H9 (cell line): Measurements from ENCODE around the gene DDX1. TPM values are rescaled to one million over a fixed set of nuclear protein-coding genes. Genes with fewer than 3 reads are reported as not detected.

Source experiments
- DNase-seq: peaks from one replicate; pipeline ENCODE4 v3.0.0-alpha.2; 2017
- H2AFZ ChIP-seq: one replicate; pipeline ENCODE4 v1.6.1; 2013; ENCODE audit warnings: mild to moderate bottlenecking, low read length, control low read depth, moderate library complexity
- H2AK5ac ChIP-seq: 2 replicates; pipeline ENCODE4 v1.6.1; 2013; ENCODE audit warnings: low read length, control low read depth, mixed read lengths; ENCODE audit not compliant: insufficient read length
- H2BK120ac ChIP-seq: one replicate; pipeline ENCODE4 v1.6.1; 2013; ENCODE audit warnings: low read depth, mild to moderate bottlenecking, low read length, control low read depth, inconsistent platforms; ENCODE audit not compliant: poor library complexity, severe bottlenecking
- H2BK12ac ChIP-seq: 2 replicates; pipeline ENCODE4 v1.6.1; 2013; ENCODE audit warnings: low read length, control low read depth, mixed read lengths, low read depth; ENCODE audit not compliant: insufficient read length
- H2BK15ac ChIP-seq: 2 replicates; pipeline ENCODE4 v1.6.1; 2013; ENCODE audit warnings: low read depth, low read length, control low read depth
- H2BK20ac ChIP-seq: one replicate; pipeline ENCODE4 v1.6.1; 2013; ENCODE audit warnings: low read depth, mild to moderate bottlenecking, low read length, control low read depth, inconsistent platforms; ENCODE audit not compliant: poor library complexity, severe bottlenecking
- H2BK5ac ChIP-seq: 2 replicates; pipeline ENCODE4 v1.6.1; 2013; ENCODE audit warnings: low read length, control low read depth, mixed read lengths; ENCODE audit not compliant: insufficient read length
- H3K14ac ChIP-seq: 2 replicates; pipeline ENCODE4 v1.6.1; 2013; ENCODE audit warnings: low read length, control low read depth; ENCODE audit not compliant: insufficient read depth
- H3K18ac ChIP-seq: 2 replicates; pipeline ENCODE4 v1.6.1; 2013; ENCODE audit warnings: low read depth, mild to moderate bottlenecking, mixed read lengths, low read length, control low read depth; ENCODE audit not compliant: insufficient read length
- H3K23ac ChIP-seq: 2 replicates; pipeline ENCODE4 v1.6.1; 2013; ENCODE audit warnings: low read length, control low read depth, mixed read lengths, low read depth; ENCODE audit not compliant: insufficient read length
- H3K23me2 ChIP-seq: 2 replicates; pipeline ENCODE4 v1.6.1; 2013; ENCODE audit warnings: low read depth, mild to moderate bottlenecking, mixed read lengths, low read length, control low read depth; ENCODE audit not compliant: insufficient read length, poor library complexity, severe bottlenecking
- H3K27ac ChIP-seq: 2 replicates; pipeline ENCODE4 v1.5.1; 2013; ENCODE audit warnings: low read length, control low read depth, mixed read lengths, low read depth; ENCODE audit not compliant: insufficient read length
- H3K27me3 ChIP-seq: 2 replicates; pipeline ENCODE4 v1.6.1; 2013; ENCODE audit warnings: low read length, control low read depth, inconsistent platforms; ENCODE audit not compliant: insufficient read depth
- H3K4ac ChIP-seq: 2 replicates; pipeline ENCODE4 v1.6.1; 2013; ENCODE audit warnings: low read depth, mild to moderate bottlenecking, control low read depth, inconsistent platforms, low read length, moderate library complexity
- H3K4me1 ChIP-seq: 2 replicates; pipeline ENCODE4 v1.6.1; 2013; ENCODE audit warnings: low read length, control low read depth, inconsistent platforms; ENCODE audit not compliant: insufficient read depth
- H3K4me2 ChIP-seq: 2 replicates; pipeline ENCODE4 v1.6.1; 2013; ENCODE audit warnings: low read length, control low read depth, mixed read lengths; ENCODE audit not compliant: insufficient read length, insufficient read depth
- H3K56ac ChIP-seq: 2 replicates; pipeline ENCODE4 v1.6.1; 2013; ENCODE audit warnings: low read depth, mild to moderate bottlenecking, mixed read lengths, low read length, control low read depth; ENCODE audit not compliant: insufficient read length
- H3K79me1 ChIP-seq: 2 replicates; pipeline ENCODE4 v1.6.1; 2013; ENCODE audit warnings: low read depth, mild to moderate bottlenecking, moderate library complexity, low read length, control low read depth, inconsistent platforms; ENCODE audit not compliant: insufficient read depth, poor library complexity, severe bottlenecking
- H3K79me2 ChIP-seq: 2 replicates; pipeline ENCODE4 v1.6.1; 2013; ENCODE audit warnings: low read length, control low read depth, inconsistent platforms; ENCODE audit not compliant: insufficient read depth
- H3K9ac ChIP-seq: 2 replicates; pipeline ENCODE4 v1.6.1; 2013; ENCODE audit warnings: low read length, control low read depth, mixed read lengths; ENCODE audit not compliant: insufficient read length; ENCODE audit errors: extremely low read depth
- H3K9me3 ChIP-seq: one replicate; pipeline ENCODE4 v1.6.1; 2013; ENCODE audit warnings: low read depth, low read length, inconsistent platforms; ENCODE audit not compliant: control insufficient read depth
- H3T11ph ChIP-seq: one replicate; pipeline ENCODE4 v1.6.1; 2013; ENCODE audit warnings: mild to moderate bottlenecking, low read length, control low read depth, inconsistent platforms
- H4K20me1 ChIP-seq: one replicate; pipeline ENCODE4 v1.6.1; 2013; ENCODE audit not compliant: control insufficient read depth, insufficient read length, insufficient read depth
- H4K5ac ChIP-seq: 2 replicates; pipeline ENCODE4 v1.6.1; 2013; ENCODE audit warnings: low read depth, mild to moderate bottlenecking, mixed read lengths, low read length, control low read depth; ENCODE audit not compliant: insufficient read length
- H4K8ac ChIP-seq: replicated peaks from 2 replicates; pipeline ENCODE4 v1.6.1; 2013; ENCODE audit warnings: low read length, control low read depth, mixed read lengths, low read depth; ENCODE audit not compliant: insufficient read length
- H4K91ac ChIP-seq: 2 replicates; pipeline ENCODE4 v1.6.1; 2013; ENCODE audit warnings: low read depth, mild to moderate bottlenecking, moderate library complexity, mixed read lengths, low read length, control low read depth; ENCODE audit not compliant: insufficient read length
- H3K27ac Mint-ChIP-seq, 3 experiments: 2 replicates in 2 of 3; 3 replicates in 1 of 3; pipeline ENCODE4 v1.8.0; 2020 to 2021; ENCODE audit warnings: mixed read lengths in 3 of 3, mild to moderate bottlenecking in 1 of 3, moderate library complexity in 1 of 3
- H3K27me3 Mint-ChIP-seq: 2 replicates; pipeline ENCODE4 v1.8.0; 2021; ENCODE audit warnings: low read depth, mild to moderate bottlenecking, moderate library complexity, mixed read lengths
- H3K36me3 Mint-ChIP-seq, 3 experiments: 2 replicates in 2 of 3; 3 replicates in 1 of 3; pipeline ENCODE4 v1.8.0; 2020 to 2021; ENCODE audit warnings: low read depth in 3 of 3, mixed read lengths in 3 of 3; ENCODE audit not compliant: insufficient read depth in 1 of 3
- H3K4me1 Mint-ChIP-seq, 2 experiments: 2 replicates each; pipeline ENCODE4 v1.8.0; 2020; ENCODE audit warnings: mixed read lengths in 2 of 2
- H3K4me3 Mint-ChIP-seq, 2 experiments: 2 replicates in 1 of 2; 3 replicates in 1 of 2; pipeline ENCODE4 v1.8.0; 2020 to 2021; ENCODE audit warnings: mild to moderate bottlenecking in 2 of 2, mixed read lengths in 2 of 2, moderate library complexity in 1 of 2
- H3K9me3 Mint-ChIP-seq, 2 experiments: 2 replicates in 1 of 2; 3 replicates in 1 of 2; pipeline ENCODE4 v1.8.0; 2020; ENCODE audit warnings: mild to moderate bottlenecking in 2 of 2, mixed read lengths in 2 of 2, moderate library complexity in 1 of 2
- WGBS: extraction: QIAGEN DNeasy Blood & Tissue Kit; methylation state at CpG from one replicate; pipeline ENCODE4 v1.1.7; 2013; ENCODE audit warnings: missing lambda C conversion rate, low lambda C conversion rate, mixed read lengths; ENCODE audit not compliant: insufficient read length; ENCODE audit errors: extremely low coverage; 5-methylcytosine and 5-hydroxymethylcytosine counted together
- total RNA-seq: library from RNA; stranded (reverse); gene quantifications from 2 replicates; pipeline ENCODE4 v1.2.1, GENCODE V29; 2021
- TF ChIP-seq, protein P1 (sequence below): fragments of 200-600 bp; sonication (generic); conservative IDR thresholded peaks from 3 replicates; pipeline ENCODE4 v1.8.0; 2021; ENCODE audit warnings: antibody characterized with exemption, mild to moderate bottlenecking

The DDX1 gene
- total RNA-seq, 1 experiment from 2014 or later = 120 TPM

GRCh38 chr2:15645720-15646385 lies 54.2 kb downstream of the DDX1 start:
- Histone ChIP-seq H3K4ac (no peak overlapping the region), H4K5ac (no peak overlapping the region), H3K27me3 (no peaks in the 10 kb centered on the region), H3K79me2 (no peaks in the 10 kb centered on the region), H3K23me2 (no peaks in the 10 kb centered on the region), H3K9me3 (no peaks in the 10 kb centered on the region), H3K9ac (no peak overlapping the region), H2AFZ (no peak overlapping the region), H4K20me1 (no peaks in the 10 kb centered on the region), H2BK12ac (no peak overlapping the region), H2BK15ac (no peak overlapping the region), H3K4me2 (no peak overlapping the region), H2BK120ac (no peak overlapping the region), H3K23ac (no peak overlapping the region), H2BK20ac (no peak overlapping the region), H3K27ac (no peak overlapping the region), H4K91ac (no peak overlapping the region), H4K8ac (no peak overlapping the region), H3T11ph (no peak overlapping the region), H2AK5ac (no peak overlapping the region), H3K18ac (no peak overlapping the region), H2BK5ac (no peak overlapping the region), H3K4me1 (no peaks in the 10 kb centered on the region), H3K56ac (no peak overlapping the region), H3K14ac (no peak overlapping the region), H3K79me1 (no peaks in the 10 kb centered on the region)
- WGBS = no CpG with 5 or more reads among the region's 9 CpGs
- Mint-ChIP-seq H3K4me1 (peaks cover 0 to 4% of the 10 kb centered on the region in 2 experiments; a peak in 3 of 4 replicates), H3K27me3 (peaks cover 1% of the 10 kb centered on the region; the same call in 1 of the 2 replicates), H3K27ac (no peak overlapping the region), H3K36me3 (peaks cover 6 to 8% (median 8%) of the 10 kb centered on the region in 3 experiments), H3K9me3 (peaks cover 0 to 5% of the 10 kb centered on the region in 2 experiments; a peak in 2 of 5 replicates), H3K4me3 (no peak overlapping the region)
- no peak for DNase-seq
- TF ChIP-seq, protein P1, sequence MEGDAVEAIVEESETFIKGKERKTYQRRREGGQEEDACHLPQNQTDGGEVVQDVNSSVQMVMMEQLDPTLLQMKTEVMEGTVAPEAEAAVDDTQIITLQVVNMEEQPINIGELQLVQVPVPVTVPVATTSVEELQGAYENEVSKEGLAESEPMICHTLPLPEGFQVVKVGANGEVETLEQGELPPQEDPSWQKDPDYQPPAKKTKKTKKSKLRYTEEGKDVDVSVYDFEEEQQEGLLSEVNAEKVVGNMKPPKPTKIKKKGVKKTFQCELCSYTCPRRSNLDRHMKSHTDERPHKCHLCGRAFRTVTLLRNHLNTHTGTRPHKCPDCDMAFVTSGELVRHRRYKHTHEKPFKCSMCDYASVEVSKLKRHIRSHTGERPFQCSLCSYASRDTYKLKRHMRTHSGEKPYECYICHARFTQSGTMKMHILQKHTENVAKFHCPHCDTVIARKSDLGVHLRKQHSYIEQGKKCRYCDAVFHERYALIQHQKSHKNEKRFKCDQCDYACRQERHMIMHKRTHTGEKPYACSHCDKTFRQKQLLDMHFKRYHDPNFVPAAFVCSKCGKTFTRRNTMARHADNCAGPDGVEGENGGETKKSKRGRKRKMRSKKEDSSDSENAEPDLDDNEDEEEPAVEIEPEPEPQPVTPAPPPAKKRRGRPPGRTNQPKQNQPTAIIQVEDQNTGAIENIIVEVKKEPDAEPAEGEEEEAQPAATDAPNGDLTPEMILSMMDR = no peak
